IMR-90 (cell line): ENCODE measurements around the gene ENDOV. TPM values are rescaled to one million over a fixed set of nuclear protein-coding genes. Genes with fewer than 3 reads are reported as not detected.
A peak's percentile ranks its signal among the peaks of the same experiment; 100 is the strongest.

Experiments
- ATAC-seq: fragments of 200-7000 bp; cut with Tn5 transposase; 2 replicates; pipeline ENCODE4 v1.9.1; 2020; ENCODE audit warnings: low read depth, mild to moderate bottlenecking, moderate library complexity
- BruUV-seq: library from RNA; stranded (reverse); fragments of 400-500 nt; replicated peaks from 2 replicates; lab custom pipeline; 2021; lab: Mats Ljungman, UMichigan
- CTCF ChIA-PET: fragments of 300-600 bp; formaldehyde crosslinking; extraction: SDS; loops from one replicate; lab custom pipeline; 2021; ENCODE audit warnings: antibody characterized with exemption; lab: Yijun Ruan, JAX
- POLR2A ChIA-PET: fragments of 300-600 bp; sonication (Branson Sonifier 250); formaldehyde crosslinking; loops from one replicate; lab custom pipeline; 2022; ENCODE audit warnings: antibody characterized with exemption; ENCODE audit not compliant: unreplicated experiment; lab: Charles Lee
- DNase-seq: peaks from one replicate; pipeline ENCODE4 v3.0.0; 2013
- H2AFZ ChIP-seq: replicated peaks from 2 replicates; pipeline ENCODE3; 2013; ENCODE audit warnings: low read length, mild to moderate bottlenecking; ENCODE audit not compliant: poor library complexity
- H2AK5ac ChIP-seq: 2 replicates; pipeline ENCODE4 v1.6.1; 2013; ENCODE audit warnings: low read depth, low read length, inconsistent platforms
- H2AK9ac ChIP-seq: replicated peaks from 2 replicates; pipeline ENCODE3; 2013; ENCODE audit warnings: mild to moderate bottlenecking, low read depth, low read length, moderate library complexity; ENCODE audit not compliant: poor library complexity
- H2BK120ac ChIP-seq: 2 replicates; pipeline ENCODE4 v1.6.1; 2013; ENCODE audit warnings: low read depth, low read length, inconsistent platforms
- H2BK15ac ChIP-seq: 3 replicates; pipeline ENCODE4 v1.6.1; 2013; ENCODE audit warnings: low read depth, low read length, inconsistent platforms
- H2BK20ac ChIP-seq: 2 replicates; pipeline ENCODE4 v1.6.1; 2013; ENCODE audit warnings: low read depth, mild to moderate bottlenecking, inconsistent platforms, low read length, moderate library complexity
- H2BK5ac ChIP-seq: 2 replicates; pipeline ENCODE4 v1.6.1; 2013; ENCODE audit warnings: mild to moderate bottlenecking, low read depth, low read length, inconsistent platforms; ENCODE audit not compliant: poor library complexity, severe bottlenecking
- H3K14ac ChIP-seq: replicated peaks from 2 replicates; pipeline ENCODE4 v1.6.1; 2013; ENCODE audit warnings: low read depth, low read length, inconsistent platforms
- H3K18ac ChIP-seq: 2 replicates; pipeline ENCODE4 v1.6.1; 2013; ENCODE audit warnings: low read depth, low read length, control low read depth
- H3K23ac ChIP-seq: 2 replicates; pipeline ENCODE4 v1.6.1; 2013; ENCODE audit warnings: low read depth, low read length, inconsistent platforms
- H3K27ac ChIP-seq: 2 replicates; pipeline ENCODE4 v1.5.1; 2013; ENCODE audit warnings: mild to moderate bottlenecking, control low read depth, low read length; ENCODE audit not compliant: insufficient read depth
- H3K27me3 ChIP-seq: 2 replicates; pipeline ENCODE4 v1.6.1; 2013; ENCODE audit warnings: low read length; ENCODE audit not compliant: control insufficient read depth, insufficient read depth
- H3K36me3 ChIP-seq: 2 replicates; pipeline ENCODE4 v1.6.1; 2013; ENCODE audit warnings: low read length, mixed read lengths; ENCODE audit not compliant: control insufficient read depth, insufficient read depth
- H3K4ac ChIP-seq: 2 replicates; pipeline ENCODE4 v1.6.1; 2013; ENCODE audit warnings: low read depth, low read length, inconsistent platforms
- H3K4me1 ChIP-seq: 2 replicates; pipeline ENCODE4 v1.6.1; 2013; ENCODE audit warnings: low read length, mixed read lengths; ENCODE audit not compliant: control insufficient read depth, insufficient read depth
- H3K4me2 ChIP-seq: 2 replicates; pipeline ENCODE4 v1.6.1; 2013; ENCODE audit warnings: low read depth, mild to moderate bottlenecking, control low read depth, low read length, moderate library complexity
- H3K4me3 ChIP-seq: 2 replicates; pipeline ENCODE4 v1.5.1; 2013; ENCODE audit warnings: low read depth, mild to moderate bottlenecking, control low read depth, low read length, moderate library complexity; ENCODE audit not compliant: insufficient read depth
- H3K56ac ChIP-seq: 2 replicates; pipeline ENCODE4 v1.6.1; 2013; ENCODE audit warnings: low read length, inconsistent platforms; ENCODE audit not compliant: insufficient read depth; ENCODE audit errors: extremely low read depth
- H3K79me1 ChIP-seq, 2 experiments: 2 replicates each; pipeline ENCODE4 v1.6.1; 2013; ENCODE audit warnings: low read length in 2 of 2, inconsistent platforms in 1 of 2, low read depth in 1 of 2
- H3K9ac ChIP-seq: 2 replicates; pipeline ENCODE4 v1.6.1; 2013; ENCODE audit warnings: low read depth, low read length, control low read depth
- H3K9me1 ChIP-seq: 2 replicates; pipeline ENCODE4 v1.6.1; 2013; ENCODE audit warnings: low read length, inconsistent platforms; ENCODE audit not compliant: insufficient read depth
- H3K9me3 ChIP-seq: 2 replicates; pipeline ENCODE4 v1.6.1; 2013; ENCODE audit warnings: low read length; ENCODE audit not compliant: control insufficient read depth, insufficient read depth
- H4K20me1 ChIP-seq: 2 replicates; pipeline ENCODE4 v1.6.1; 2013; ENCODE audit warnings: low read length, inconsistent platforms; ENCODE audit not compliant: insufficient read depth
- H4K5ac ChIP-seq: 2 replicates; pipeline ENCODE4 v1.6.1; 2013; ENCODE audit warnings: mild to moderate bottlenecking, low read depth, low read length, control low read depth
- H4K8ac ChIP-seq, 2 experiments: 2 replicates each; pipeline ENCODE4 v1.6.1; 2013; ENCODE audit warnings: low read depth in 2 of 2, low read length in 2 of 2, control low read depth in 1 of 2, inconsistent platforms in 1 of 2
- H4K91ac ChIP-seq: 2 replicates; pipeline ENCODE4 v1.6.1; 2013; ENCODE audit warnings: low read depth, low read length, inconsistent platforms; ENCODE audit not compliant: insufficient read depth
- BHLHE40 ChIP-seq: fragments of 150-350 bp; IDR thresholded peaks from 2 replicates; pipeline ENCODE4 v1.6.1; 2016; ENCODE audit warnings: mild to moderate bottlenecking, low read depth, low read length
- CEBPB ChIP-seq: IDR thresholded peaks from 2 replicates; pipeline ENCODE4 v1.6.1; 2012; ENCODE audit warnings: low read depth, low read length, improper control_type of control experiment
- CHD1 ChIP-seq: IDR thresholded peaks from 2 replicates; pipeline ENCODE4 v1.6.1; 2012; ENCODE audit warnings: low read depth, low read length, improper control_type of control experiment
- FOS ChIP-seq: fragments of 150-350 bp; IDR thresholded peaks from 2 replicates; pipeline ENCODE4 v1.6.1; 2016; ENCODE audit warnings: low read depth, low read length
- MAFK ChIP-seq: IDR thresholded peaks from 2 replicates; pipeline ENCODE4 v1.6.1; 2012; ENCODE audit warnings: low read depth, low read length, improper control_type of control experiment
- MAZ ChIP-seq: IDR thresholded peaks from 2 replicates; pipeline ENCODE4 v1.6.1; 2012; ENCODE audit warnings: low read depth, mild to moderate bottlenecking, low read length, improper control_type of control experiment, moderate library complexity, borderline replicate concordance
- MXI1 ChIP-seq: IDR thresholded peaks from 2 replicates; pipeline ENCODE4 v1.6.1; 2012; ENCODE audit warnings: low read depth, mild to moderate bottlenecking, low read length, moderate library complexity, borderline replicate concordance
- NFE2L2 ChIP-seq: fragments of 150-350 bp; IDR thresholded peaks from 2 replicates; pipeline ENCODE4 v1.6.1; 2016; ENCODE audit warnings: low read depth, mild to moderate bottlenecking, low read length
- POLR2A ChIP-seq: IDR thresholded peaks from 2 replicates; pipeline ENCODE4 v1.6.1; 2012; ENCODE audit warnings: mild to moderate bottlenecking, low read depth, low read length
- RAD21 ChIP-seq: IDR thresholded peaks from 2 replicates; pipeline ENCODE4 v1.6.1; 2012; ENCODE audit warnings: low read length, improper control_type of control experiment
- RCOR1 ChIP-seq: IDR thresholded peaks from 2 replicates; pipeline ENCODE4 v1.6.1; 2012; ENCODE audit warnings: mild to moderate bottlenecking, low read length, improper control_type of control experiment; ENCODE audit not compliant: insufficient replicate concordance
- RFX5 ChIP-seq: IDR thresholded peaks from 2 replicates; pipeline ENCODE4 v1.8.0; 2012; ENCODE audit warnings: low read depth, mild to moderate bottlenecking, low read length, moderate library complexity
- SMC3 ChIP-seq: fragments of 150-350 bp; IDR thresholded peaks from 2 replicates; pipeline ENCODE4 v1.6.1; 2016; ENCODE audit warnings: low read depth, mild to moderate bottlenecking, antibody characterized with exemption, low read length, moderate library complexity
- WGBS, 2 experiments: methylation state at CpG; one replicate each; pipeline versions ENCODE4 v1.1.5 to v1.1.7; 2013; ENCODE audit warnings: missing lambda C conversion rate in 2 of 2; ENCODE audit not compliant: insufficient read length in 1 of 2; ENCODE audit errors: extremely low coverage in 2 of 2; 5-methylcytosine and 5-hydroxymethylcytosine counted together
- dilution Hi-C: fragments of 300-500 bp; cut with HindIII; formaldehyde crosslinking; loops from one replicate; pipeline ENCODE4 v1.14.3; 2018; ENCODE audit warnings: low sequenced_read_pairs; ENCODE audit not compliant: unreplicated experiment
- in situ Hi-C: fragments of 300-500 bp; cut with MboI; formaldehyde crosslinking; loops from 3 replicates; pipeline ENCODE4 v1.14.3; 2019; ENCODE audit warnings: low sequenced_read_pairs, inconsistent platforms, mixed read lengths
- intact Hi-C: fragments of 100-400 bp; cut with micrococcal nuclease; formaldehyde crosslinking; loops from 2 replicates; pipeline ENCODE4 v1.10.0; 2022
- polyA plus RNA-seq, 3 experiments: library from polyadenylated mRNA; depleted of rRNA; stranded (reverse); fragments of >200 nt; gene quantifications; 2 replicates each; pipeline ENCODE4 v1.2.3, GENCODE V29; 2012; ENCODE audit warnings: low replicate concordance in 1 of 3
- total RNA-seq: library from RNA; depleted of rRNA; stranded (reverse); fragments of >200 nt; gene quantifications from 2 replicates; pipeline ENCODE4 v1.2.3, GENCODE V29; 2012
- TF ChIP-seq, protein P1 (sequence below): fragments of 150-350 bp; IDR thresholded peaks from 2 replicates; pipeline ENCODE4 v1.6.1; 2017; ENCODE audit warnings: mild to moderate bottlenecking, antibody characterized with exemption, low read length, low read depth
- TF ChIP-seq, protein P2 (sequence below): conservative IDR thresholded peaks from 2 replicates; pipeline ENCODE4 v1.5.1; 2012; ENCODE audit warnings: mild to moderate bottlenecking, low read depth, low read length, improper control_type of control experiment
- TF ChIP-seq, protein P3 (sequence below): fragments of 150-350 bp; IDR thresholded peaks from 2 replicates; pipeline ENCODE4 v1.6.1; 2016; ENCODE audit warnings: low read depth, mild to moderate bottlenecking, low read length, moderate library complexity, borderline replicate concordance

Gene ENDOV
- total and polyA plus RNA-seq, 2 of the 4 experiments (the other 2 are of a cell fraction) = 15.1 to 30.3 TPM

DNA sequence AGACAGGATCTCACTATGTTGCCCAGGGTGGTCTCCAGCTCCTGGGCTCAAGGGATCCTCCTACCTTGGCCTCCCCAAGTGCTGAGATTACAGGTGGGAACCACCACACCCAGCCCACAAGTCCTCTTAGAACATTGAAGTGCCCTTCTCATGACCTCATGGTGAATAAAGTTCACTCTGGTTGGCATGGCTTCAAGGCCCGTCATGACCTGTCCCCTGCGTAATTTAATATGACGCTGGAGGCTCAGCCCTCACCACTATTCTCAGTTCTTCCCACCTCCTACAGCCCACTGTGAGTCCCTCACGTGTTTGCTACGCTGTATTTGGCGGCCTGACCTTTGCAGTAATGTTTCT lies 1.9 kb downstream of the ENDOV start:
- TF ChIP-seq MAFK (no peak), FOS (no peak), RCOR1 (no peak), CEBPB (no peak), POLR2A (no peak), MXI1 (no peak), NFE2L2 (no peak), CHD1 (no peak), SMC3 (no peak), RFX5 (no peak), RAD21 (no peak), MAZ (no peak), BHLHE40 (no peak)
- TF ChIP-seq, protein P1, sequence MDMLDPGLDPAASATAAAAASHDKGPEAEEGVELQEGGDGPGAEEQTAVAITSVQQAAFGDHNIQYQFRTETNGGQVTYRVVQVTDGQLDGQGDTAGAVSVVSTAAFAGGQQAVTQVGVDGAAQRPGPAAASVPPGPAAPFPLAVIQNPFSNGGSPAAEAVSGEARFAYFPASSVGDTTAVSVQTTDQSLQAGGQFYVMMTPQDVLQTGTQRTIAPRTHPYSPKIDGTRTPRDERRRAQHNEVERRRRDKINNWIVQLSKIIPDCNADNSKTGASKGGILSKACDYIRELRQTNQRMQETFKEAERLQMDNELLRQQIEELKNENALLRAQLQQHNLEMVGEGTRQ = no peak
- TF ChIP-seq, protein P2, sequence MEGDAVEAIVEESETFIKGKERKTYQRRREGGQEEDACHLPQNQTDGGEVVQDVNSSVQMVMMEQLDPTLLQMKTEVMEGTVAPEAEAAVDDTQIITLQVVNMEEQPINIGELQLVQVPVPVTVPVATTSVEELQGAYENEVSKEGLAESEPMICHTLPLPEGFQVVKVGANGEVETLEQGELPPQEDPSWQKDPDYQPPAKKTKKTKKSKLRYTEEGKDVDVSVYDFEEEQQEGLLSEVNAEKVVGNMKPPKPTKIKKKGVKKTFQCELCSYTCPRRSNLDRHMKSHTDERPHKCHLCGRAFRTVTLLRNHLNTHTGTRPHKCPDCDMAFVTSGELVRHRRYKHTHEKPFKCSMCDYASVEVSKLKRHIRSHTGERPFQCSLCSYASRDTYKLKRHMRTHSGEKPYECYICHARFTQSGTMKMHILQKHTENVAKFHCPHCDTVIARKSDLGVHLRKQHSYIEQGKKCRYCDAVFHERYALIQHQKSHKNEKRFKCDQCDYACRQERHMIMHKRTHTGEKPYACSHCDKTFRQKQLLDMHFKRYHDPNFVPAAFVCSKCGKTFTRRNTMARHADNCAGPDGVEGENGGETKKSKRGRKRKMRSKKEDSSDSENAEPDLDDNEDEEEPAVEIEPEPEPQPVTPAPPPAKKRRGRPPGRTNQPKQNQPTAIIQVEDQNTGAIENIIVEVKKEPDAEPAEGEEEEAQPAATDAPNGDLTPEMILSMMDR = no peak
- TF ChIP-seq, protein P3, sequence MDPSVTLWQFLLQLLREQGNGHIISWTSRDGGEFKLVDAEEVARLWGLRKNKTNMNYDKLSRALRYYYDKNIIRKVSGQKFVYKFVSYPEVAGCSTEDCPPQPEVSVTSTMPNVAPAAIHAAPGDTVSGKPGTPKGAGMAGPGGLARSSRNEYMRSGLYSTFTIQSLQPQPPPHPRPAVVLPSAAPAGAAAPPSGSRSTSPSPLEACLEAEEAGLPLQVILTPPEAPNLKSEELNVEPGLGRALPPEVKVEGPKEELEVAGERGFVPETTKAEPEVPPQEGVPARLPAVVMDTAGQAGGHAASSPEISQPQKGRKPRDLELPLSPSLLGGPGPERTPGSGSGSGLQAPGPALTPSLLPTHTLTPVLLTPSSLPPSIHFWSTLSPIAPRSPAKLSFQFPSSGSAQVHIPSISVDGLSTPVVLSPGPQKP = no peak
- H3K56ac ChIP-seq = no peak overlapping the region
- intact Hi-C loops (no loop called here), dilution Hi-C loops (no loop called here), in situ Hi-C loops (no loop called here)
- no peak overlapping the region for H2AFZ ChIP-seq
- no peak overlapping the region for H3K18ac ChIP-seq
- H3K9me1 ChIP-seq = peaks cover 23% of the 10 kb centered on the region
- no peak overlapping the region for H4K5ac ChIP-seq
- POLR2A ChIA-PET = no interaction called here
- CTCF ChIA-PET = no interaction called here
- no peak overlapping the region for H2BK15ac ChIP-seq
- H2BK20ac ChIP-seq = no peak overlapping the region
- H3K79me1 ChIP-seq = peaks cover 44 to 59% of the 10 kb centered on the region in 2 experiments
- H4K20me1 ChIP-seq = peaks cover 29% of the 10 kb centered on the region
- no peak overlapping the region for H3K4ac ChIP-seq
- no peak overlapping the region for H3K27ac ChIP-seq
- 0 out of 2 replicates have a peak overlapping the region, but pooled peaks have one; percentile 15 for H3K23ac ChIP-seq
- no peak overlapping the region for H2BK5ac ChIP-seq
- H3K14ac ChIP-seq = no peak overlapping the region
- no peak overlapping the region for H4K91ac ChIP-seq
- WGBS, 2 experiments = 60% methylated on average over 1 of the region's 6 CpGs; no CpG with 5 or more reads in 1 of the 2 experiments
- BruUV-seq = TSS peak; percentile 64
- H2AK5ac ChIP-seq = no peak overlapping the region
- H3K4me3 ChIP-seq = no peak overlapping the region
- H3K4me1 ChIP-seq = peaks cover 7% of the 10 kb centered on the region
- no peak overlapping the region for H3K4me2 ChIP-seq
- no peaks in the 10 kb centered on the region for H3K9me3 ChIP-seq
- H2BK120ac ChIP-seq = no peak overlapping the region
- no peaks in the 10 kb centered on the region for H3K27me3 ChIP-seq
- peaks cover 19% of the 10 kb centered on the region for H3K36me3 ChIP-seq
- no peak overlapping the region for H4K8ac ChIP-seq
- ATAC-seq = no peak
- no peak for DNase-seq
- H2AK9ac ChIP-seq = peak overlapping the region; percentile 70
- H3K9ac ChIP-seq = no peak overlapping the region
